Osteocyte (in vitro differentiated cells): ENCODE measurements around the gene NOD2. TPM values are rescaled to one million over a fixed set of nuclear protein-coding genes. Genes with fewer than 3 reads are reported as not detected.

ENCODE experiments used
- DNase-seq: peaks from one replicate; pipeline ENCODE4 v3.0.0; 2021; ENCODE audit warnings: mixed read lengths; ENCODE audit not compliant: unreplicated experiment; ENCODE audit errors: extremely low spot score
- H3K27ac Mint-ChIP-seq: one replicate; pipeline ENCODE4 v1.8.0; 2021; ENCODE audit warnings: mild to moderate bottlenecking, mixed read lengths; ENCODE audit not compliant: unreplicated experiment
- H3K27me3 Mint-ChIP-seq: one replicate; pipeline ENCODE4 v1.8.0; 2021; ENCODE audit warnings: mixed read lengths; ENCODE audit not compliant: unreplicated experiment
- H3K36me3 Mint-ChIP-seq: one replicate; pipeline ENCODE4 v1.8.0; 2021; ENCODE audit warnings: mixed read lengths; ENCODE audit not compliant: unreplicated experiment
- H3K4me1 Mint-ChIP-seq: one replicate; pipeline ENCODE4 v1.8.0; 2021; ENCODE audit warnings: mixed read lengths; ENCODE audit not compliant: unreplicated experiment
- H3K4me3 Mint-ChIP-seq: one replicate; pipeline ENCODE4 v1.8.0; 2021; ENCODE audit warnings: mild to moderate bottlenecking, moderate library complexity, mixed read lengths; ENCODE audit not compliant: unreplicated experiment
- H3K9me3 Mint-ChIP-seq: one replicate; pipeline ENCODE4 v1.8.0; 2021; ENCODE audit warnings: mixed read lengths; ENCODE audit not compliant: unreplicated experiment
- CTCF ChIP-seq: fragments of 200-600 bp; sonication (generic); IDR thresholded peaks from 2 replicates; pipeline ENCODE4 v1.5.0; 2021; ENCODE audit warnings: antibody characterized with exemption, mild to moderate bottlenecking, moderate library complexity
- total RNA-seq: library from RNA; stranded (reverse); gene quantifications from 2 replicates; pipeline ENCODE4 v1.2.1, GENCODE V29; 2021

NOD2 gene
- total RNA-seq, 1 donor from 2014 or later, result not detected

DNA sequence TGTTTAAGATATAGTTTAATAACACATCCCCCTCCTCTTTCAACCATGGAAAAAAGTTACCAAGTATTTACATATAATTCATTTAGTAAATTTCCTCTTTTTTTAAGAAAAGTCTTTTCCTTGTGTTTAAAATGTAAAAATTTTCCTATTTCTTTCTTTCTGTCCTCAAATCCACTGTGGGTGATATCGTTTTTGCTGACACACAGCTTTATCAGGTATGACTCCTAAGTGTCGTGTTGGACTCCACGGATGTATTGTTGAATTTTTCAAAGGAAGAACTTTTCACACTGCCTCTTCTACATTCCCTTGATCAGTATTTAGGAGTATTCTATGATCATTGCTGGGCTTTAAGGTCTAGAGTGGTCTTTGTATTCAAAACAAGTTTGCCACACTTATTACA lies 81.6 kb downstream of the NOD2 start:
- H3K27me3 Mint-ChIP-seq, result no peaks in the 10 kb centered on the region
- no peak overlapping the region for H3K27ac Mint-ChIP-seq
- no peak for DNase-seq
- H3K9me3 Mint-ChIP-seq, result no peaks in the 10 kb centered on the region
- peaks cover 23% of the 10 kb centered on the region for H3K36me3 Mint-ChIP-seq
- H3K4me3 Mint-ChIP-seq, result no peak overlapping the region
- no peak for TF ChIP-seq CTCF
- no peaks in the 10 kb centered on the region for H3K4me1 Mint-ChIP-seq

DNA sequence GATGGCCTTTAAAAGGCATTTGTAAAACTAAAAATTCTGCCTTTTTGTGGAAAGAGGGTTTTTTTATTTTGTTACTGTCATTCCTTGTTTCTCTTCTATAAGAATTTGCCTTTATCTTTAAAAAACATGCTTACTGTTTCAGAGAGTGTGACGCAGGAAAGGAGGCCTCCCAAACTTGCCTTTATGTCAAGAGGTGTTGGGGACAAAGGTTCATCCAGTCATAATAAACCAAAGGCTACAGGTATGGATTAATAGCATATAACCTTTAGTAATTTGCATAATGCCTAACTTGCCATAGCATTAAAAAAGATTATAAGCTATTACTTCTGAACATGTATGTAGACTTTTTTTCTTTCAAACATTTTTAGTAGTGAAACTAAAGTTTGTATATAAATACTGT lies 82.6 kb downstream of the NOD2 start:
- Mint-ChIP-seq H3K4me3 (no peak overlapping the region), H3K27me3 (no peaks in the 10 kb centered on the region), H3K9me3 (no peaks in the 10 kb centered on the region), H3K27ac (no peak overlapping the region), H3K36me3 (peaks cover 23% of the 10 kb centered on the region), H3K4me1 (no peaks in the 10 kb centered on the region)
- no peak for TF ChIP-seq CTCF
- no peak for DNase-seq

GRCh38 chr16:50778284-50779163 lies 85.1 kb downstream of the NOD2 start:
- no peak overlapping the region for H3K4me3 Mint-ChIP-seq
- no peak for TF ChIP-seq CTCF
- H3K27ac Mint-ChIP-seq, result no peak overlapping the region
- peaks cover 31% of the 10 kb centered on the region for H3K36me3 Mint-ChIP-seq
- no peaks in the 10 kb centered on the region for H3K9me3 Mint-ChIP-seq
- no peak for DNase-seq
- H3K4me1 Mint-ChIP-seq, result no peaks in the 10 kb centered on the region
- no peaks in the 10 kb centered on the region for H3K27me3 Mint-ChIP-seq

GRCh38 chr16:50781043-50781442 lies 87.6 kb downstream of the NOD2 start:
- no peak for DNase-seq

More at GRCh38 chr16:50781043-50781442, 87.6 kb downstream of the NOD2 start:
- TF ChIP-seq CTCF, result no peak
- Mint-ChIP-seq H3K4me1 (no peaks in the 10 kb centered on the region), H3K36me3 (peaks cover 45% of the 10 kb centered on the region), H3K27me3 (no peaks in the 10 kb centered on the region), H3K27ac (no peak overlapping the region), H3K4me3 (no peak overlapping the region), H3K9me3 (no peaks in the 10 kb centered on the region)
